ENCODE data around the gene ISL2. TPM values are rescaled to one million over a fixed set of nuclear protein-coding genes. Genes with fewer than 3 reads are reported as not detected.
"Not testable (repeated sequence)": the region's sequence is repeated elsewhere in the genome, so short reads cannot be mapped to it uniquely, and the experiment has no call there.

Gene ISL2
- 1 to 10 TPM in 1 of 2 donors, under 1 TPM in 1; 0.77 to 2.4 TPM for total RNA-seq

DNA sequence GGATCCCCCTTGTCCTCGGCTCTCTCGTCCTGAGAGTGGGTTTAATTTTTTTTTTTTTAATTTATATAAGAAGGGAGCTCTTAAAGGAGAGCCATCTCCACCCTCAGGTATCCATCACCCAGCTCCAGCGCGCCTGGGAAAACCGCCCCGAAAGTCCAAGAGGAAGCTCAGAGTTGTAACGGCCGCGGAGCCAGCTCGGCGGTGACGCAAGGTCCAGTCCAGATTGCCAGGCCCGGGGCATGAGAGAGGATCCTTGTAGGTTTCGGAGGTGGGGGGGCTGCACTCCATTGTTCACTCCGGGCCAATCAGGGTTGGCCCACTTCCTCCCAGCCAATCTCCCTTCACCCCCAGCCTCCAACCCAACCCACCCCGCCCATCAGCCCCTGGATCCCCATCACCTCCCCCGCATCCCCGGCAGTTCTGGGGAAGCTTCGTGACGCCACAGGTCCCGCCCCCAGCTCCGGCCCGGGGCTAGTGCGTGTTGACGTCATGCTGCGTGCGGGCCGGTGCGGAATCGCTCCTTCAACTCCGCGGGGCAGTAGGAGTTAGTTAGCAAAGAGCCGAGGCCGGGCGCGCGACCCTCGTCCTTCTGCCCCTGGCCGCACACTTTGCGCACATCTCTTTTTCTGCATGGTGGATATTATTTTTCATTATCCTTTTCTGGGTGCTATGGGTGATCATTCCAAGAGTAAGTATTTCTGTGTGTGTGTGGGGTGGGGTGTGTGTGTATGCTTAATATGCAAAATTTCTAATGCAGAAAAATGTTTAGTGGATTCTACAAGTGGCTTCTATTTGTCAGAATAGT lies at the start of gene ISL2:
ISL2 (plus strand) TSS at position 520 of the 805 bp plus-strand sequence; CDS start at position 631, 111 bp downstream.
- Histone ChIP-seq H3K27ac (peak within 1 kb of the TSS; percentile 50 to 61), H3K27me3 (replicated peaks; ENCODE audit: insufficient read depth) (peaks cover 43% of the 10 kb centered on the region), H3K9me3 (no peaks in the 10 kb centered on the region), H3K4me1 (replicated peaks) (peaks cover 7% of the 10 kb centered on the region), H3K4me3 (peak within 1 kb of the TSS; percentile 3 to 22), H3K36me3 (no peaks in the 10 kb centered on the region)
- intact Hi-C loops (cut with DNase I): no loop called here
- TF ChIP-seq POLR2A (IDR thresholded peaks at IDR 0.05): peak; percentile 63
- TF ChIP-seq, protein P1, sequence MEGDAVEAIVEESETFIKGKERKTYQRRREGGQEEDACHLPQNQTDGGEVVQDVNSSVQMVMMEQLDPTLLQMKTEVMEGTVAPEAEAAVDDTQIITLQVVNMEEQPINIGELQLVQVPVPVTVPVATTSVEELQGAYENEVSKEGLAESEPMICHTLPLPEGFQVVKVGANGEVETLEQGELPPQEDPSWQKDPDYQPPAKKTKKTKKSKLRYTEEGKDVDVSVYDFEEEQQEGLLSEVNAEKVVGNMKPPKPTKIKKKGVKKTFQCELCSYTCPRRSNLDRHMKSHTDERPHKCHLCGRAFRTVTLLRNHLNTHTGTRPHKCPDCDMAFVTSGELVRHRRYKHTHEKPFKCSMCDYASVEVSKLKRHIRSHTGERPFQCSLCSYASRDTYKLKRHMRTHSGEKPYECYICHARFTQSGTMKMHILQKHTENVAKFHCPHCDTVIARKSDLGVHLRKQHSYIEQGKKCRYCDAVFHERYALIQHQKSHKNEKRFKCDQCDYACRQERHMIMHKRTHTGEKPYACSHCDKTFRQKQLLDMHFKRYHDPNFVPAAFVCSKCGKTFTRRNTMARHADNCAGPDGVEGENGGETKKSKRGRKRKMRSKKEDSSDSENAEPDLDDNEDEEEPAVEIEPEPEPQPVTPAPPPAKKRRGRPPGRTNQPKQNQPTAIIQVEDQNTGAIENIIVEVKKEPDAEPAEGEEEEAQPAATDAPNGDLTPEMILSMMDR (IDR thresholded peaks at IDR 0.05): no peak
- TF ChIP-seq POLR2AphosphoS5 (IDR thresholded peaks at IDR 0.05): peak; percentile 48
- WGBS: 3% methylated on average over 30 of the region's 40 CpGs
- DNase-seq (ENCODE audit: low spot score): peak; percentile 76

DNA sequence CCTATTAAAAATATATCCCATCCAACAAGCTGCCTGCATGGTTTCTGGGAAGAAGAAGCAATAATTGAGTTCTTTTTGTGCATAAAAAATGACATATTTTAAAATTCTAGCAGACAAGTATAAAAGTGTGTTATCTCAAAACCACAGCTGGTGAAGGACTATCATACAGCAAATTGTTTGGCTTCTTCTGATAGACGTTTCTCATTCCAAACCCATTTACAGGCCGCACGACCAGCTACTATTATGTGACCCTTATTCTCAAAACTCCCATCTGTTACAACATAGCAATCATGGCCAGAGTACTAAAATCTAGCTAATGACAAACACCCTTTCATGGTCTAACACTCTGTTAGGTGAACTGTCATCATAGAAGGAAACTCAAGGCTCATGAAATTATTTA lies 47.0 kb upstream of the ISL2 start:
- intact Hi-C loops (cut with DNase I): no loop called here
- H3K9me3 ChIP-seq: no peaks in the 10 kb centered on the region

GRCh38 chr15:76293361-76293760 lies 43.2 kb upstream of the ISL2 start:
- Histone ChIP-seq H3K27ac (no peak overlapping the region), H3K27me3 (replicated peaks; ENCODE audit: insufficient read depth) (no peaks in the 10 kb centered on the region), H3K9me3 (no peaks in the 10 kb centered on the region), H3K4me3 (no peak overlapping the region), H3K4me1 (replicated peaks) (no peaks in the 10 kb centered on the region), H3K36me3 (no peaks in the 10 kb centered on the region)
- TF ChIP-seq POLR2A (IDR thresholded peaks at IDR 0.05): no peak
- TF ChIP-seq, protein P1 (IDR thresholded peaks at IDR 0.05): no peak
- TF ChIP-seq POLR2AphosphoS5 (IDR thresholded peaks at IDR 0.05): no peak
- intact Hi-C loops (cut with DNase I): no loop called here
- no peak for DNase-seq (ENCODE audit: low spot score)
- WGBS: 52% methylated on average over 1 of the region's 1 CpG

More for the DNA sequence above, 47.0 kb upstream of the ISL2 start:
- no peak for TF ChIP-seq POLR2A (IDR thresholded peaks at IDR 0.05)
- TF ChIP-seq, protein P1 (IDR thresholded peaks at IDR 0.05): no peak
- no peak for TF ChIP-seq POLR2AphosphoS5 (IDR thresholded peaks at IDR 0.05)
- Histone ChIP-seq H3K36me3 (no peaks in the 10 kb centered on the region), H3K4me1 (replicated peaks) (no peaks in the 10 kb centered on the region), H3K27ac (no peak overlapping the region), H3K4me3 (no peak overlapping the region), H3K27me3 (replicated peaks; ENCODE audit: insufficient read depth) (no peaks in the 10 kb centered on the region)
- 83% methylated on average over 3 of the region's 3 CpGs for WGBS
- no peak for DNase-seq (ENCODE audit: low spot score)

- H3K36me3 ChIP-seq; H3K9me3 ChIP-seq; H3K4me1 ChIP-seq (replicated peaks); H3K27ac ChIP-seq; H3K27me3 ChIP-seq (replicated peaks; ENCODE audit: insufficient read depth); intact Hi-C loops (cut with DNase I); DNase-seq (ENCODE audit: low spot score); H3K4me3 ChIP-seq: not testable (repeated sequence)
- WGBS: 95% methylated on average over 1 of the region's 1 CpG
Observed at GRCh38 chr15:76294463-76294862, 42.1 kb upstream of the ISL2 start.

DNA sequence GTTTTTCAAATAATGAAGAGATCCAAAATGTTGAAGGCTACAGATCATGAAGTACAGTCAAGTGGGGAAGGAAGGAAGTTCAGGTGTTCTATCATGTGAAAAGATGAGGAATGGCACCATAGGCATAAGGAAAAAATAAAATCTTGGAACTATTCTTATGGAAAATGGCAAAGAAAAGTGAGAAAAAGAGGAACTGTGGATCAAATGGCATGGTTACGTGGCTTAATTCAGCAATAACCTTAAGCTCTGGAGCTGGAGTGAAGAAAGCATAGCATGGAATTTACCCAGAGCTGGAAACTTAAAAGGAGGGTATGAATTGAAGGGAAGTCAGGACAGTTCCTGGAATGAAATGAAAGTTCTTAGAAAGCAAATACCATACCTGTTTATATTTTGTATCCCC lies 39.7 kb upstream of the ISL2 start:
- WGBS: 100% methylated on average over 1 of the region's 1 CpG
- Histone ChIP-seq H3K4me1 (replicated peaks) (no peaks in the 10 kb centered on the region), H3K36me3 (no peaks in the 10 kb centered on the region), H3K4me3 (no peak overlapping the region), H3K9me3 (no peaks in the 10 kb centered on the region), H3K27ac (no peak overlapping the region), H3K27me3 (replicated peaks; ENCODE audit: insufficient read depth) (no peaks in the 10 kb centered on the region)
- intact Hi-C loops (cut with DNase I): no loop called here
- DNase-seq (ENCODE audit: low spot score): no peak
- TF ChIP-seq, protein P1 (IDR thresholded peaks at IDR 0.05): no peak
- TF ChIP-seq POLR2A (IDR thresholded peaks at IDR 0.05) (no peak), POLR2AphosphoS5 (IDR thresholded peaks at IDR 0.05) (no peak)

GRCh38 chr15:76297951-76298350 lies 38.6 kb upstream of the ISL2 start:
- 97% methylated on average over 4 of the region's 4 CpGs for WGBS
- intact Hi-C loops (cut with DNase I): not testable (repeated sequence)

More at GRCh38 chr15:76297951-76298350, 38.6 kb upstream of the ISL2 start:
- H3K4me1 ChIP-seq (replicated peaks); H3K36me3 ChIP-seq; H3K27me3 ChIP-seq (replicated peaks; ENCODE audit: insufficient read depth); DNase-seq (ENCODE audit: low spot score); H3K4me3 ChIP-seq; H3K27ac ChIP-seq; H3K9me3 ChIP-seq: not testable (repeated sequence)

Data from prostate gland (tissue), 2 donors.